ENCODE data around the gene GLOD4. TPM values are rescaled to one million over a fixed set of nuclear protein-coding genes. Genes with fewer than 3 reads are reported as not detected.

Gene GLOD4
- total and polyA plus RNA-seq, 2 of the 4 experiments (the other 2 are of a cell fraction), result 26.3 to 36.7 TPM

GRCh38 chr17:800446-801242 lies 18.6 kb upstream of the GLOD4 start:
- H4K91ac ChIP-seq (ENCODE audit: insufficient read depth, low read depth, low read length), result no peak overlapping the region
- H2BK5ac ChIP-seq (ENCODE audit: low read depth, low read length, poor library complexity, severe bottlenecking), result no peak overlapping the region
- H3K4me2 ChIP-seq (ENCODE audit: low read depth, low read length), result no peak overlapping the region
- no peak overlapping the region for H2BK20ac ChIP-seq (ENCODE audit: low read depth, low read length)
- H3K9me3 ChIP-seq (ENCODE audit: control insufficient read depth, insufficient read depth, low read length), result no peaks in the 10 kb centered on the region
- H3K14ac ChIP-seq (replicated peaks; ENCODE audit: low read depth, low read length), result no peak overlapping the region
- H2BK120ac ChIP-seq (ENCODE audit: low read depth, low read length), result no peak overlapping the region
- H3K18ac ChIP-seq (ENCODE audit: low read depth, low read length), result no peak overlapping the region
- no peak overlapping the region for H2AK5ac ChIP-seq (ENCODE audit: low read depth, low read length)
- no peak overlapping the region for H2AFZ ChIP-seq (replicated peaks; ENCODE audit: low read length, poor library complexity)
- no peak overlapping the region for H4K8ac ChIP-seq (ENCODE audit: low read depth in 2 of 2, low read length in 2 of 2)
- ATAC-seq (ENCODE audit: low read depth) (no peak), DNase-seq (no peak)
- H3K4me3 ChIP-seq (ENCODE audit: insufficient read depth, low read depth, low read length), result no peak overlapping the region
- H4K20me1 ChIP-seq (ENCODE audit: insufficient read depth, low read length), result peaks cover 21% of the 10 kb centered on the region
- no peak overlapping the region for H3K27ac ChIP-seq (ENCODE audit: insufficient read depth, low read length)
- no peaks in the 10 kb centered on the region for H3K4me1 ChIP-seq (ENCODE audit: control insufficient read depth, insufficient read depth, low read length)
- no peak overlapping the region for H2AK9ac ChIP-seq (replicated peaks; ENCODE audit: low read depth, low read length, poor library complexity)
- 97% methylated on average over 18 of the region's 39 CpGs; no CpG with 5 or more reads in 1 of the 2 experiments for WGBS, 2 experiments (ENCODE audit: extremely low coverage in 2 of 2, insufficient read length in 1 of 2)
- no peak overlapping the region for H3K4ac ChIP-seq (ENCODE audit: low read depth, low read length)
- H4K5ac ChIP-seq (ENCODE audit: low read depth, low read length), result no peak overlapping the region
- peaks cover 2% of the 10 kb centered on the region; the same call in 1 of the 2 replicates for H3K9me1 ChIP-seq (ENCODE audit: insufficient read depth, low read length)
- dilution Hi-C loops (cut with HindIII; ENCODE audit: low sequenced_read_pairs, unreplicated experiment) (no loop called here), in situ Hi-C loops (cut with MboI; ENCODE audit: low sequenced_read_pairs) (no loop called here), intact Hi-C loops (cut with micrococcal nuclease) (no loop called here)
- CTCF ChIA-PET, result no interaction called here
- no peak overlapping the region for H3K9ac ChIP-seq (ENCODE audit: low read depth, low read length)
- no peak overlapping the region for H3K23ac ChIP-seq (ENCODE audit: low read depth, low read length)
- TF ChIP-seq MAFK (IDR thresholded peaks at IDR 0.05; ENCODE audit: low read depth, low read length) (no peak), BHLHE40 (IDR thresholded peaks at IDR 0.05; ENCODE audit: low read depth, low read length) (no peak), CHD1 (IDR thresholded peaks at IDR 0.05; ENCODE audit: low read depth, low read length) (no peak), POLR2A (IDR thresholded peaks at IDR 0.05; ENCODE audit: low read depth, low read length) (no peak), FOS (IDR thresholded peaks at IDR 0.05; ENCODE audit: low read depth, low read length) (no peak), SMC3 (IDR thresholded peaks at IDR 0.05; ENCODE audit: low read depth, low read length) (no peak), NFE2L2 (IDR thresholded peaks at IDR 0.05; ENCODE audit: low read depth, low read length) (no peak), MXI1 (IDR thresholded peaks at IDR 0.05; ENCODE audit: borderline replicate concordance, low read depth, low read length) (no peak), CEBPB (IDR thresholded peaks at IDR 0.05; ENCODE audit: low read depth, low read length) (no peak), RFX5 (IDR thresholded peaks at IDR 0.05; ENCODE audit: low read depth, low read length) (no peak), ELK1 (IDR thresholded peaks at IDR 0.05; ENCODE audit: borderline replicate concordance, low read depth, low read length) (no peak), RAD21 (IDR thresholded peaks at IDR 0.05; ENCODE audit: low read length) (no peak), USF2 (IDR thresholded peaks at IDR 0.05; ENCODE audit: low read depth, low read length) (no peak), CTCF (conservative IDR thresholded peaks at IDR 0.05; ENCODE audit: low read depth, low read length) (no peak), MAZ (IDR thresholded peaks at IDR 0.05; ENCODE audit: borderline replicate concordance, low read depth, low read length) (no peak)
- H3K79me1 ChIP-seq (ENCODE audit: low read depth in 1 of 2, low read length in 2 of 2), result no peaks in the 10 kb centered on the region; a peak in 1 of 4 replicates
- H3K56ac ChIP-seq (ENCODE audit: extremely low read depth, insufficient read depth, low read length), result no peak overlapping the region
- peaks cover 69% of the 10 kb centered on the region for H3K36me3 ChIP-seq (ENCODE audit: control insufficient read depth, insufficient read depth, low read length)
- POLR2A ChIA-PET (ENCODE audit: unreplicated experiment), result no interaction called here
- H2BK15ac ChIP-seq (ENCODE audit: low read depth, low read length), result no peak overlapping the region
- no TSS peak for BruUV-seq (replicated peaks)
- no peaks in the 10 kb centered on the region for H3K27me3 ChIP-seq (ENCODE audit: control insufficient read depth, insufficient read depth, low read length)

Data from IMR-90 (cell line).